Cardiac fibroblast (primary cell): ENCODE measurements around the gene DDAH2.

ENCODE experiments used
- DNase-seq, 2 donors: peaks; one replicate each; pipeline versions ENCODE4 v3.0.0 to v3.0.0-alpha.2; 2010; ENCODE audit warnings: low read depth in 2 of 2
- H3K4me3 ChIP-seq, 2 donors: replicated peaks in 1 of 2; 1 replicate in 1 of 2; 2 replicates in 1 of 2; pipeline ENCODE4 v1.5.1; 2011; ENCODE audit warnings: low read depth in 2 of 2, low read length in 2 of 2, mild to moderate bottlenecking in 2 of 2, moderate library complexity in 1 of 2
- CTCF ChIP-seq: IDR thresholded peaks from one replicate; pipeline ENCODE4 v1.5.1; 2011; ENCODE audit warnings: low read depth, mild to moderate bottlenecking, low read length, inconsistent platforms

The DDAH2 gene

DNA sequence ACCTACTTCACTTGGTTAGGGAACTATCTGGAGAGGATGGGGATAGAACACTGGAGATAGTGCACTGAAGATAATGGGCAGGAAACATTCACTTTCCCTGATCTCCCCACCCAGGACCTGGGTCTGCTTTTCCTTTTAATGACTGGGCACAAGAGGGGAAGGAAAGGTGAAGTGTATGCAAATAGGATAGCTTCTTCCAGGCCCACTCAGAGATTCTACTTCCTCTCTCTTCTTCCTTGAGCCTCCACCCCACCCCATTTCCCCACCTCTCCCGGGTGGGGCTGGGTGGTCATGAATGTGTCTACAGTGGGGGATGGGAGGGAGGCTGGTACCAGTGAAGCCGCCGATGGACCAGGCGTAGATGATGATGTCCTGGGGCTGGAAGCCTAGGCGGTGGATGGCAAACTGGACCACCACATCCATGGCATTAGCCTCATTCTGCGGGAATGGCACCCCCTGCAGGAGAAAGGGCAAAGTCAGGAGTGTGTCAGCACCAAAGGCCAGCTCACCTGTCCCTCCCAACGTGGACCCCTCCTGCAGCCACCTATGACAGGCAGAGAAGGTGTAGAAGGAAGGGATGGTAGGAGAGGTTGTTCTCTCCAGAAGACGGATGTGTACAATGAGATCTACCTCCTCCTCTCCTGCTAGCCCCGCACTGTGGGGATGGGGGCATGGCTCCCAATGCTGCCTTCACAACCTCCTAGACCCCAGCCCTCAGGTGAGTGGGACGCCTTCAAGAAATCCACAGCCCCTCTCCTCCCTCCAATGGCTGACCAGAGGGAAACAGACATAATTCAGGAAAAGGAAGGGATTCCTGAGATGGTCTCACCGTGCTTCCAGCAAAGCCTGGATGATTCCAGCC is 39.6 kb downstream of the DDAH2 start:
- no peak for DNase-seq
- H3K4me3 ChIP-seq = no peak overlapping the region
- peak; percentile 56 for TF ChIP-seq CTCF

GRCh38 chr6:31687860-31688693 is 41.0 kb downstream of the DDAH2 start:
- no peak for TF ChIP-seq CTCF
- no peak overlapping the region for H3K4me3 ChIP-seq
- DNase-seq = no peak

DNA sequence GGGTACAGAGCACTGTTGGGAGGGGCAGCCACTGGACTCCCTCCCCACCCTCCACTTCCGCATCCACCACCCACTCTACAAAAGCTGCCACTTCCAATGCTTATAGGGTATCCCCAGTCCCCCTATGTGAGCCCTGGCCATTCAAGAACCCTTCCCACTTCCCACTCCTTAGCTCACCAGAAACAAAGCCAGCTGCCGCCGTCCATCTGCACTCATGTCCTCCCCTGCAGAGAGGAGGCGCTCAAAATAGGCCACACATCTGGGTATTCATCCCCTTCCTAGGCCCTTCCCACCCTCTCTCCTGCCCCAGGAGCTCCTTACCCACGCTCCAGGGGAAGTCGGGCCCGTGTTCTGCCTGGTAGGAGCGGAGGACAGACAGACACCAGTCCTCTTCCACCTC is 41.8 kb downstream of the DDAH2 start:
- no peak for TF ChIP-seq CTCF
- DNase-seq = no peak
- no peak overlapping the region for H3K4me3 ChIP-seq

DNA sequence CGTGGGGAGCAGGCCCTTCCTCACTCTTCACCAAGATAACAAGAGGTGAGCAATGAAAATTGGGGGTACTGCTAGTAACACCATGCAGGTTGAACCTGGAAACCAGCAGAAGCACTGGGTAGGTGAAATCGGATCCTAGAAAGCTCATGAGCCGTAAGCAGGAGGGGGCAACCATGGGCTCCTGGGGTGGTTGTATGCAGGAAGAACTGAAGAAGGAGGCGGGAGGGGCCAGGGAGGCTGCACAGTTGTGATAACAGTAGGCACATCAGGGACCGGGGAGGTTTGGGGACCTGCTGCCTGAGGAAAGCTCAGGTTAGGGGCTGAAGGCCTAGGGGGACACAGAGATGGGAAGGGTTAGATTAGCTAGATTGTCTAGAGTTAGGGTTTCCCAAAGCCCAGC is 42.6 kb downstream of the DDAH2 start:
- no peak overlapping the region for H3K4me3 ChIP-seq
- no peak for TF ChIP-seq CTCF
- no peak for DNase-seq

DNA sequence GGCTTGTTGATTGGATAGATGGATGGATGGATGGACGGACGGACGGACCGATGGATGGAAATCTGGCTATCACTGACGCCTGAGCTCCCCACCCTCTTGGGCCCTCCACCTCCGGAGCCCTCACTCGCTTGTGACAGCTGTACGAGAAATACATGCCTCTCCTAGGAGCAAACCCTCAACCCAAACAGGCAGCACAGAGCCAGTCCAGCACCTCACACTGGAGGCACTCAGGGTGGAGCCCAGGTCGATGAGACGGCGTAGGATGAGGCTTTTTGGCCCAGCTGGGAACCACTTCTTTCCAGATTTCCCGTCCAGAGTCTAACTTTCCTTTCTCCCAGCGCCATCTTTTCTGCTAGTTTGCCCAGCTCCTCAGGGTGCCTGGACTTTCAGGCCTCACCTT is 45.5 kb downstream of the DDAH2 start:
- H3K4me3 ChIP-seq = no peak overlapping the region
- TF ChIP-seq CTCF = no peak
- DNase-seq = no peak

GRCh38 chr6:31681135-31681671 is 47.9 kb downstream of the DDAH2 start:
- H3K4me3 ChIP-seq = peak overlapping the region; percentile 44 to 54
- DNase-seq = peak in 1 of 2 donors; percentile 36
- TF ChIP-seq CTCF = peak; percentile 30
